Right renal cortex interstitium (tissue), 3 donors: Measurements from ENCODE around the gene UHRF1. TPM values are rescaled to one million over a fixed set of nuclear protein-coding genes. Genes with fewer than 3 reads are reported as not detected.
"Not testable (repeated sequence)": the region's sequence is repeated elsewhere in the genome, so short reads cannot be mapped to it uniquely, and the experiment has no call there.

ENCODE experiments used
- DNase-seq, 3 donors: peaks; one replicate each; pipeline ENCODE4 v3.0.0-alpha.2; 2013; ENCODE audit warnings: low read depth in 3 of 3, low spot score in 2 of 3
- polyA plus RNA-seq, 3 donors: library from polyadenylated mRNA; unstranded; fragments of 120-200 nt; gene quantifications; one replicate each; pipeline ENCODE4 v1.2.1, GENCODE V29; 2013; ENCODE audit not compliant: insufficient read length in 3 of 3

The UHRF1 gene
- polyA plus RNA-seq, 3 donors, result 29.4 to 30.6 (median 29.9) TPM

DNA sequence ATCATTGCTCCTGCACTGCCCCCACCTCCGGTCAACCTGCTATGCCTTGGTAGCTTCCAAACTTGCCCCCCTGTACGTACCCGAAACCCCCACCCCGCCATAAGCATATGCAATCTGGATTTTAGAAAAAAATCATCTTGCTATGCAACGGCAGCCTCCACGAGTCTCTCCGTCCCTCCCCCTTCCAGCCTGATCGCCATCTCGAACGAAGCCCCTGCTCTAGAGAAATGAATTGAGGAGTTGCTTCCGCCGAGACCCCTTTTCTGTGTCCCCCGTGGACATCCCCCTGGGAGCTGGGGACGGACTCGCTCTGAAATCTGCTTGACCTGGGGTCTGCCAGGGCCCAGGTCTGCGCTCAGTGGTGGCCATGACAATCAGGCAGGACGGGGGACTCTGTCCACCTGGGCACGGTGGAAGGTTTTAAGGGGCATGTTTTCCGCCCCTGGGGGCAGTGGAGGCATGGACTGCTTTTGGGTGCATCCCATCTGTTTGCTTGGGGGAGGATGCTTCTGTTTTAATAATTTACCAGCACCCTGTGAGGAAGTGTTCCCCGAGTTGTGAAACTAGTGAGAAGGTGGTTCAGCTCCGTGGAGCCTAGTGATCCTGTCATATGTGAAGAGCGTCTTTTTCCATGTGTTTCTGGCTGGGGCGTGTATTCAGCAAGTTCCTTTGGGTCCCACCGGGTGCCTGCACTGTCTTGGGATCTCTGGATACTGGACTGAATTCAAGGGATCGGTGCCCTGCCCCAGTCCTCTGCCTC is 60.7 kb downstream of the UHRF1 start:
- DNase-seq, result no peak

DNA sequence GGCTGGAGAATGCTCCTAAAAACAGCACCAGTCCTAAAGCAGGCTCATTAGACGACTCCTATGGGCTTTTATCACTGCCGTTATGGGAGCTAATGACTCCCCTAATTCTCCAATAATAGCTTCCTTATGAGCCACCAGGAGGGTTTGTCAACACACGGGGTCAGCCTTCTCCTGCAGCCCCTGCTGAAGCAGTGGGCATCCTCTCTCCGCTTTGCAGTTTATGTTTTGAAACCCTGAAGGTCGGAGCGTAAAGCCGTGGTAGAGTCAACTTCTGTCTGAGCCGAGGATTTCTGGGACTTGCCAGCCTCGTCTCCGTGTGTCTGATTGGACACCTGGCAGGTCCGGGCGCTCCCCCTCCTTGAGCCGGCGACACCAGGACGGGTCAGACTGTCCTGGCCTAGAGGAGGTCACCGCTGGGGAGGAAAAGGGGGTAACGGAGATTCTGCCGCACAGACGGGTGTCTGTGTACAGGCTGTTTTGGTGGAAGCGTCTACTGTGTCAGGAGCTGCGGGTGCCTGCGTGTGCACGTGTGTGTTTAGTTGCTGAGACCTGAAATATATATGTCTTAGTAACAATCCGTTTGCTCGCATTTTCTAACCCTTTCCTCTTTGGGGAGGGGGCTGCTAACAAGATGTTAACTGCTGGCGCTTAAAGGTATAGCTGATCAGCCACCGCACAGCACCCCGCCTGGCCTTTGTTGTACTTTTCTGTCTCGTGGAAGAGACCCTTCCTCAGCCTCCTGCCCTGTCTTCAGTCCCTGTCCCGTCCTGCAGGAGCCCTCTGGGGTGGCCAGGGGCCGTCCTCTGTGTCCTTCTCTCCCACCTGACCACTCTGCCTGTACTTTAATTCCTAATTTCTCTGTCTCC is 61.5 kb downstream of the UHRF1 start:
- no peak for DNase-seq

DNA sequence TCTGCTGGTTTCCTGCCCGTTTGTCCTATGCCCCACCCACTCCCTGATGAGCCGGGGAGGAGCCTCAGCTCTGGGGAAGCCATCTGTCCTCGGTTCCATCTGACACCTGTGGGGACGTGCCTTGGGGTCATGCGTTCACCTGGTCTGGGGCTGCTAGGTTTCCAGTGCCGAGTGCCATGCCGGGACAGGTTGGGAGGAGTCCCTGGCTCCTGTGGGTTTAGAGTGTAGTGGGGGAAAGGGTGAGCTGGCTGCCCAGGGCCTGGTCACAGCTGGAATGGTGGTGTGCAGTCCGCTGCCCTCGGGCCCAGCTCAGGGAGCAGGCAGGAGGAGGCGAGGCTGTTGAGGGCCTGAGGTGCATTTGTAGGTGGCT is 62.1 kb downstream of the UHRF1 start:
- no peak for DNase-seq

DNA sequence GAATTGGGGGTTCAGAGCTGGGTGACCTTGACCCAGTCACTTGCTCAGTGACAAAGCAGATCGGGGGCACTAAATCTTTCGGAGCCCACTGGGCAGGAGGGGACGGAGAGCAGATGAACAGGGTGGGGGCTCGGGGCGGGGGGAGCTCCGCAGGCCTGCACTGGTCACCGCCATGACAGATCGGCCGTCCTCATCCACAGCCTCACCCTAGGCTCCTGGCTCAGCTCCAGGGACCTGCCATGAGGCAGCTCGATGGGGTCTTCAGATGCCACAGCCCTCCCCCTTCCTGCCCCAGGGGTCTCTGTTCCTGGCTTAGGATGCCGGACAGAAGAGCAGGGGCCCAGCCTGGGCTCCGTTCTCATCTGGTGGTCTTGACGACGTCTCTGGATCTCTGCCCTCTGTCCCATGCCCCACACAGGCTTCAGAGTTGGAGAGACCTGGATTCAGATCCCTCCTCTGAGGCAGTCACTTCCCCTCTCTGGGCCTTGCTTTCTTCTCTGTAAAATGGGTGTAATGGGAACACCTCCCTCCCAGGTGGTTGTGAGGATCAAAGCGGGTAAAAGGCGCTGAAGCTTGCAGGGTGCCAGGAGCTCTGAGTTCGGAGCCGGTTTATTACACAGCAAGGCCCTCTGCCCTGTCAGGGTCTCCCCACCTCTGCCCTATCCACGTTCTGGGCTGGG is 62.7 kb downstream of the UHRF1 start:
- no peak for DNase-seq

DNA sequence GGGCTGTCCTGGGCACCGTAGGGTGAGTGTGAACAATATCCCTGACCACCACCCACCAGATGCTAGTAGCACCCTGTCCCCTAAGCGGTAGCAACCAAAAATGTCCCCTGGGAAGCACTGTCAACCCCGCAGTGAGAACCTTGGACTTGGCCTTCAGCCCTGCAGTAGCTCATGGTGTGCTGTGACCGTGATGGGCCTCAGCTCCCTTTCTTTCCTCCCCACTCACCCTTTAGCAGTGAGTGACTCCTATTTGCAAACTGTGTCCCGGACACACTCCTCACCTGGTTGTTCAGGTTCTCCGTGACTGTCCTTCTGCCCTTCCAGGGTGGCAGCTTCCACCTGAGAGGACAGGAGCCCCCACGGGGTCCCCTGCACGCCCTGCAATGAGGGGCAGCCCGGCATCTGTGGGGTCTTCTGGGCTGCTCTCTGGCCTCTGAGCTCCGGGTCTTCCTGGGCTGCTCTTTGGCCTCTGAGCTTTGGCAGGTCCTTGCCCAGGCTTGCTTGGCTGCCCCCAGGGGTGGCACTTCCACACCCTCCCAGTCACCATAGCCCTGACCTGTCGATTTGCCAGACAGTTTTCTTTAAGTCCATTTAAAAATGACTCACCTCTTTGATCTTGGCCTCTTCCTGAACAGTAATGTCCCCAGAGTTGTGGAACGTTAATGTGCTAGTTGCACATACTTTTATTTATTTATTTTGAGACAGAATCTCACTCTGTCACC is 63.4 kb downstream of the UHRF1 start:
- DNase-seq, result no peak

DNA sequence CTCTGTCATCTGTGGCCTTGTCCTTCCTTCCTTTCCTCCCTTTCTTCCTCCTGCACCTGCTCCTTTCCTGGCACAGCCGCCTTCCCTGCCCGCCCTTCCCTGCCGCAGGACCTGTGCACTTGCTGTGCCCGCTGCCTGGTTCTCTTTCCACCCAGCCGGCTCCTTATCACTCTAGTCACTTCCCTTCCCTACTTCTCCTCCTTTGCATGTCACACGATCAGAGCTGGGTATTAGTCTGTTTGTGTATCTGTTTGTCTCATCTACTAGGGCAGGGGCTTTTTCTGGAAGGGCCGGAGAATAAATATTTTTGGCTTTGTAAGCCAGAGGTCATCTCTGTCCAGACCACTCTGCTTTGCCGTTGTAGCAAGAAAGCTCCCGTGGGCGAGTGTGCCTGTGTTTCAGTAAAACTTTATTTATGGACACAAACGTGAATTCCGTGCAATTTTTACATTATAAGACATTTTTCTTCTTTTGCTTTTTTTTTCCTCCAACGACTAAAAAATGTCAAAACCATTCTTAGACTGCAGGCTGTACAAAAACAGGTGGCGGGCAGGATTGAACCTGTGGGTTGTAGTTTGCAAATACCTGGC is 65.7 kb downstream of the UHRF1 start:
- no peak for DNase-seq

DNA sequence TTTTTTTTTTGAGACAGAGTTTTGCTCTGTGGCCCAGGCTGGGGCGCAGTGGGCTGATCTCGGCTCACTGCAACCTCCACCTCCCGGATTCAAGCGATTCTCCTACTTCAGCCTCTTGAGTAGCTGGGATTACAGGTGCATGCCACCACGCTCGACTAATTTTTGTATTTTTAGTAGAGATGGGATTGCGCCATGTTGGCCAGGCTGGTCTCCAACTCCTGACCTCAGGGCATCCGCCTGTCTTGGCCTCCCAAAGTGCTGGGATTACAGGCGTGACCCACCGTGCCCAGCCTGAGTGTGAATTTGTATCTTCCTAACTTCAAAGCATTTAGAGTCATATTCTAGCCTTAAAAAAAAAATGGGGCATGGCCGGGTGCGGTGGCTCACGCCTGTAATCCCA is 66.3 kb downstream of the UHRF1 start:
- not testable (repeated sequence) for DNase-seq

DNA sequence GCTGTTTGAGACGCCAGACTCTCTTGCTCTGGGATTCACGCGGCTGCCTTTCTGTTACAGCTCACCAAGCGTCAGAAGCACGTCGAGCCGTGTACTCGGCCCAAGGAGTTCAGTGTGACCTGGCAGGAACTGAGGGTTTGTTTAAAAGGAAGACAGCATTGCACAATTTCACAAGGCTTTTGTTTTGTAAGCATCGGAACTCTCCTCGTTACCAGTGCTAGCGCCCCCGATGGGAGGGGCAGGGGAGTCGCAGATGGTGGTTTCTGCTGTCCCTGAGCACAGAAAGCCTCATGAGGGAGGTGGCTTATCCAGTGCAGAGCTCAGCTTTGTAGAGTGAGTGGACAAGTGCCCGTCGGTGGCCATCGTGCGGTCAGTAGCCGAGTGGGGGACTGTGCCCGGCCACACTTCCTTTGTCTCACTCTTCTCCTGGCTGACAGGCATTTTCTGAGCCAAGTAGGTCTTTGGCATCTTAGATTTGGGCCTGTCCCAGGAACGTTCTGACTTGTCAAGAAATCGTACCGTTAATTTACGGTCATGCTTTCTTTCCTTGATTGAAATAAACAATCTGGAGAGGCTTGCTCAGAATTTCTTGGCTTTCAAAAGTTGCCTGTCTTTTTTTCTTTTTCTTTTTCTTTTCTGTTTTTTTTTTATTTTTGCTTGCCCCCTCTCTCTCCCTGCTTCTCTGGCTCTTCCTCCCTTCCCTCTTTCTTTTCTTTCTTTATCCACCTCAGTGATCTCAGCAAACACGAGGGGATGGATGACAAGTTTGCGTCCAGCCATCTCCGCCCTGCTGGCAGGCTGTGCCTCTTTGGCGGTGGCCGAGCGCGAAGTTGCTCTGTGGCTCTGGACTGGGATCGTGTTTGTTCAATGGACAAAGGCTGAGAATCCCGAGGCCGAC is 67.3 kb downstream of the UHRF1 start:
- DNase-seq, result no peak

DNA sequence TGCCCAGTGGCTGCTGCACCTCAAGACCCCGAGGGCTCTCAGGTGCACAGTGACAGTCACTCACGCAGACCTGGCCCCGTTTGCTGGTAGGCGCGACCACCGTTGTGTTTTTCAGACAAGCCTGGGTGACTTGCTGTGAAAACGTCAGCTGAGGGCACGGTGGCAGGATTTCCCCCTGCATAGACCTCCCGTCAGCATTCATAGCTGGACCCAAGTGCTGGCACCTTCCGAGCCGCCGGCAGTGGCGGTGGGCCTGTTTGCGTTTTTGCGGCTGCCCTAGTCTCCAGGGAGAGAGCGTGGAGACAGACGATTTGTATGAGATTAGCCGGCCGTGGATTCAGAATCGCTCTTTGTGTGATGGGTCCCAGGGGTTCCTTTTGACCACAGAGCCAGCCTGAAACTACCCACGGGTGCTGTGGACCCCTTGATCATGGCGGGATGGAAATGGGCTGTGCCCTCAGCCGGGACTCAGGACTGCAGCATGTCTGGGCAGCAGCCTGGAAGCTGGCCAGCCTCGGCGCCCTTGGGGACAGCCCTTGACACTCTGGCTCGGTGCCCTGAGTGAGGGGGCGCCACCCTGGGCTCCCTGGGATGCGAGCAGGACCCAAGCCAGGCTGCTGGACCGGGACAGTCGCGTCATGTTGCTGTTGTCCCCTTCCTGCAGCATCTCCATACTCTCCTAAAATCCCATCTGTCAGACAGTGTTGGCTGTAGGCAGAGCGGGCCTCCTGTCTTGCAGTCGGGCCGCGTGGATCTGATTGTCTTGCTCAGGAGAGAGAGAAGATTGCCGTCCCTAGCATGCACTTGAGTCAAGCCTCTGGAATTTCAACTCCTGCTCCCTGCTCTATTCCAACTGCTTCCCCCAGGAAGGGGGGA is 68.2 kb downstream of the UHRF1 start:
- no peak for DNase-seq

DNA sequence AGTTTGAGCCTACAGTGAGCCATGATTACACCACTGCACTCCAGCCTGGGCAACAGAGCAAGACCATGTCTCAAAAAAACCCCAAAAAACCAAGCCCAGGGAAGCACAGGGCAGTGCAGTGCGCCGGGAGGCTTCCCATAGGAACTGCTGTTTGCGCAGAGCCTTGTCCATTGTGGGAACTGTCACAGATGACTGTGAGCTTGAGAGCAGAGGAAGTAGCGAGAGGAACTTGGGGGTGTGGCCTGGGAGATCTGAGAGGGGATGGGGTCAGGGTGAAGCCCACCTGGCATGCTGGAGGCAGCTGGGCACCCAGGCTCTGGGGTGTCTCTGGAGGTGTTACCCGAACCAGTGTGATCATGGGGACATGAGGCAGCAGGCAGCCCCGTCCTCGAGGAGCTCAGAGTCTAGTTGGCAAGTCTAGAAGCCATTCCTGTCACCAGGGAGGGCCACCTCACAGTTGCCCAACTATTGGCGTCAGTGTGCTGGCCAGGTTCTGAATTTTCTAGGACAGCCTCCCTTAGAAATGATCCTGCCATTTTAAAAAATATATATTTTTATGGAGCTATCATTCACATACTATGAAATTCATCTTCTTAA is 70.0 kb downstream of the UHRF1 start:
- DNase-seq, result no peak

DNA sequence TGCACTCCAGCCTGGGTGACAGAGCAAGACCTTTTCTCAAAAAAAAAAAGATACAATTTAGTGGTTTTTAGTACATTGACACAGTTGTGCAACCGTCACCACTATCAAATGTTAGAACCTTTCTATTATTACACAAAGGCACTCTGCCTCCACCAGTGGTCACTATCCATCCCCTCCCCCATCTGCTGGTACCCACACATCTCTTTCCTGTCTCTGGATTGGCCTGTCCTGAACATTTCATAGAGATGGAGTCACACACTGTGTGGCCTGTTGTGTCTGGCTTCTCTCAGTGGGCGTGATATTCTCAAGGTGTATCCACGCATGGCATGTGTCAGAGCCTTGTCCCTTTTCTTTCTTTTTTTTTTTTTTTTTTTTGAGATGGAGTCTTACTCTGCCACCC is 70.8 kb downstream of the UHRF1 start:
- DNase-seq, result no peak

DNA sequence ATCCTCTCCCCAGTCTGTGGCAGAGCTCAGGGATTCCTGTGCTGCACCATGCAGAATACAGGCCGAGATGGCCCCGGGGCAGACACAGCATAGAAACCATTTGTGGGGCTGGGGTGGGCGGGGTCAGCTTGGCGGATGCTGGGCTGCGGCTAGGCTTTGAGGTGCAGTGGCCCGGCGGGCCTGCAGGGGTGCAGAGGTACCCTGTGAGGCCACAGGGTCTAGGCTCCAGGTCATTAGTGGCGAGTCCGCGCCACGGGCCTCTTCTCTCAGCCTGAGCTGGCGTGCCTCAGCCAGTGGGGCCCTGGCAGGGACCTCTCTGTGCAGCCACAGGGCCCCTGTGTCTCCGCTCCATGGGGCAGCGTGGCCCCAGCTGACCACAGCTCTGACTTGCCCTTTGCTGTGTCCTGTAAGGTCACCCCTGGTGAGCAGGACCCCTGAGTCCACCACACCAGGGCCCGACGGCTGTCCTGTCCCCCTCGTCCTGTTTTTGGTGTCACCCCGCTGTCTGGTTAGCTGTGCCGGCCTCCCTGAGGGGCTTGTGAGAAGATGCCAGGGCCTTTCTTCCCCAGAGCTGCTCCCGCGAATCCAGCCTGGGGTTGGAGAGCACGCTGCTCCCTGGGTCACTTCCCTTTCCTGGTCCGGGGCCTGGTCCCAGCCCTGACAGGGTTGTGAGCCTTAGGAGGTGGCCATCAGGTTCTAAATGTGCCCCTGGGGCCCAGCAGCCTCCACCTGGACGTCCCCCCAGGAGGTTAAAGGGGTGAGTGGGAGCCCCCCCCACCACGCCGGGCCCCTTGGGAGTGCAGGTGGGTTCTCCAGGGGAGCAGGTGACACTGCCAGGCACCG is 71.8 kb downstream of the UHRF1 start:
- DNase-seq, result no peak

DNA sequence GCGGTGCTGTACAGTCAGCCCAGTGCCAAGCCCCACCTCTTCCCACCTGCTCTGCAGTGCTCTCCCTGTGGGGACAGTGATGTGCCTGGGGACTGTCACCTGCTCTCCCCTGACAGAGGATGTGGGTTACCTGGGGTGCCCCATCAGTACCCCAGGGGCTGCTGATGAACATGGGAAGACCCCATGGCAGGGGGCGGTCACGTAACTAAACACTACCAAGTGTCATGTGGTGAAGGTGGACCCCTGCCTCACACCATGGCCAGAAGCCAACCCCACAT is 72.3 kb downstream of the UHRF1 start:
- no peak for DNase-seq

DNA sequence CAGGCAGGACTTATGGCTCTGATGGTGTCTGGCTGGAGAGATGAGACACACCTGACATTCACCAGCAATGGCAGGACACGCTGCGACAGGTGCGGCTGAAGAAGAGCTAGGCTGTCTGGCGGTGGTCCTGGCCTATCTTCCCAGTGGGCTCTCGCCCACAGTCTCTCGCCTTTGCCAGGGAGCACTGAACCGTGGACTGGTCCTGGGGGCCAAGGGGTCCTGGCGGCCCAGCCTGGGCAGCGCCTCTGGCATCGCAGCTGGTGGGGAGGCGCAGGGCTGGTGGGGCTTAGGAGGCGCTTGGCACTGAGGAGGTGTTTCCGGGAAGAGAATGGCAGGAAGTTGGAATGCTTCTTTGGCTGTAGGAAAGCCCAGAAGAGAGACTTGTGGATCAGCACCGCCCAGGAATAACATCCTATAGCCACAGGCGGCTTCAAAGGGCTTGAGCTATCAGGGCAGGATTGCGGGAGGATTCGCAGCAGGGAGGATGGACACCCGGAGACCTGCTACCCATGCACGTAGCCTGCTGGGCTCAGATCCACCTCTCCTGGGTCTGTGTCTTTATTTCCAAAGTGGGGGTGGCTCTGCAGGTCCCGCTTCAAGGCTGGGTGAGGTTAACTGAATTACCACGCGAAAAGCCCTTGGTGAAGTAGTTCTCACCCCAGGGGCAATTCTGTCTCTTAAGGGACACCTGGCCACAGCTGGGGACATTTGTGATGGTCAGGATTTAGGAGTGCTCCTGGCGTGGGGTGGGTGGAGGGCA is 74.2 kb downstream of the UHRF1 start:
- no peak for DNase-seq

DNA sequence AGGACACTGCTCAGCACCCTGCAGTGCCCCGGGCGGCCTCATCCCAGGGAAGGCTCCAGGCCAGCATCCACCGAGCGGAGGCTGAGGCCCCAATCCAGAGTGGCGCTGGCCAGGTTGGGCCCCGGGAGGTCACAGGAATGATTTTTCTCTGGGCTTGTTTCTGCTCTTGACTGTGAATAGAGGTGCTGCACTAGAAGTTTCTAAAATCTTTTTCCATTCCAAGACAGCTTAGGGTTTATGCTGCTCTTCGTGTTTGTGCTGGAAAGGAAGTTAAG is 74.7 kb downstream of the UHRF1 start:
- no peak for DNase-seq

DNA sequence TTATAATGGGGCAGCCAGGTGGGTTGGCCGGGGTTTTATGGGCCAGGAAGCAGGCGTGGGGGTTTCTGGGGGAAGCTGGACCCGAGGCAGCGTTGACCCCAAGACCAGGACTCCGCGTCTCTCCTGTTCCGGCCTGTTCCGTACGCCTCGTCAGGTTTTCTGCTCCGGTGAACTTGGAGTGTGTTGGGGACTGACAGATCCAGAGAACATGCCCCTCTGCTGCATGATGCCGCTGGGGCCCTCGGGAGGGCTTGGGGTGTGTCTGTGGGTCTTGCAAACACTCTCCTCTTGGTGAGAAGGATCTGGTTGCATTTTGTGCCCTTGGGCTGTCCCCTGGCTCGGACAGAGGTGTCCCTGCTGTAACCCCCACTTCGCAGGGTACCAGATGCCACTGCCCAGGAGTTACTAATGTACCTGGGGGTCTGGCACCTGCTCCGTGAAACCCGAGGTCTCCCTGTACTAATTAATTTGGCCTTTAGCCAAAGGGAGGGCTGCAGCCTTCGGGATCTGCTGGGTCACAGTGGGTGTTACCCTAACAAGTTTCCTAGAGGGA is 75.2 kb downstream of the UHRF1 start:
- DNase-seq, result no peak

DNA sequence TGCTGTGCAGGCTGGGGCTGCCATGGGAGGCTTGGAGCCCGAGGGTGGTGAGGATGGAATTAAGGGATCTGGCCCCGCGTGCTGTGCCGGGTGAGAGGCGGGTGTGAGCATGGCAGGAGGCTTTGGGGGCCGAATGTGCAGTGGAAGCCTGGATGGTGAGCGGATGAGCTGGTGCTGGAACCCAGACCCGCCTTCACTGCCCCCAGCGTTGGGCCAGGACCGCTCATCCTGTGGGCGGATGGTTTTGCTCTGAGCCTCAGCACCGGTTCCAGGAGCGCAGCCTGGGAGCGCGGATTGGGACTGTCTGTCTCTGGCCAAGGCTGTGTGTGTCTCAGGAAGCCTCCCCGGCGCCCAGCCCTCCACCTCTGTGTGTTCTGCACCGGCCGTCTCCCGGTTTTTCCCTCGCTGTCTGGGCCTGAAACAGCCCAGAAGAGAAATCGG is 76.3 kb downstream of the UHRF1 start:
- no peak for DNase-seq
